ENCODE measurements around the gene SAMD8.
A peak's percentile ranks its signal among the peaks of the same experiment; 100 is the strongest.
"Not testable (repeated sequence)": the region's sequence is repeated elsewhere in the genome, so short reads cannot be mapped to it uniquely, and the experiment has no call there.

The SAMD8 gene

GRCh38 chr10:75220274-75220673, 108.8 kb downstream of the SAMD8 start:
- H2AK5ac ChIP-seq (ENCODE audit: low read length) = no peak overlapping the region
- H4K8ac ChIP-seq (ENCODE audit: low read depth, low read length) = no peak overlapping the region
- no peak overlapping the region for H2BK15ac ChIP-seq (replicated peaks; ENCODE audit: low read depth)
- H3K36me3 ChIP-seq (ENCODE audit: control insufficient read depth, insufficient read depth, low read length) = peaks cover 12% of the 10 kb centered on the region
- no peak overlapping the region for H4K5ac ChIP-seq (ENCODE audit: low read length)
- no peak overlapping the region for H3K27ac ChIP-seq (ENCODE audit: low read depth, low read length)
- no peak overlapping the region for H3K4ac ChIP-seq (ENCODE audit: low read depth, low read length)
- no peak overlapping the region for H2BK120ac ChIP-seq (ENCODE audit: low read depth, low read length)
- H3K79me2 ChIP-seq (ENCODE audit: control insufficient read depth, insufficient read depth, low read length) = peaks cover 42% of the 10 kb centered on the region
- no peak for DNase-seq
- peaks cover 9% of the 10 kb centered on the region for H3K79me1 ChIP-seq (ENCODE audit: low read length)
- H2BK5ac ChIP-seq (ENCODE audit: low read length) = no peak overlapping the region
- no peak overlapping the region for H3K9ac ChIP-seq (ENCODE audit: low read length)
- no peaks in the 10 kb centered on the region for H3K27me3 ChIP-seq (ENCODE audit: insufficient read depth, low read length, poor library complexity)
- no peak overlapping the region for H3K56ac ChIP-seq (ENCODE audit: low read length)
- WGBS (ENCODE audit: extremely low coverage, insufficient coverage, low lambda C conversion rate) = no CpG with 5 or more reads among the region's 4 CpGs
- no peak overlapping the region for H3K4me3 ChIP-seq (ENCODE audit: low read length)
- H3K18ac ChIP-seq (ENCODE audit: low read length) = no peak overlapping the region
- H3K4me2 ChIP-seq (ENCODE audit: low read length) = no peak overlapping the region
- H3K23ac ChIP-seq (ENCODE audit: low read length) = no peak overlapping the region
- H3K4me1 ChIP-seq (ENCODE audit: control insufficient read depth, low read depth, low read length) = peaks cover 13% of the 10 kb centered on the region

- H3K79me1 ChIP-seq (ENCODE audit: low read length); H3K56ac ChIP-seq (ENCODE audit: low read length); H3K18ac ChIP-seq (ENCODE audit: low read length); H2BK5ac ChIP-seq (ENCODE audit: low read length); H3K4me3 ChIP-seq (ENCODE audit: low read length); H2BK120ac ChIP-seq (ENCODE audit: low read depth, low read length); H2BK15ac ChIP-seq (replicated peaks; ENCODE audit: low read depth); H3K27me3 ChIP-seq (ENCODE audit: insufficient read depth, low read length, poor library complexity); H4K5ac ChIP-seq (ENCODE audit: low read length); H3K9ac ChIP-seq (ENCODE audit: low read length); H3K36me3 ChIP-seq (ENCODE audit: control insufficient read depth, insufficient read depth, low read length); H3K4ac ChIP-seq (ENCODE audit: low read depth, low read length); DNase-seq; H3K4me2 ChIP-seq (ENCODE audit: low read length); H4K8ac ChIP-seq (ENCODE audit: low read depth, low read length); H3K23ac ChIP-seq (ENCODE audit: low read length); H3K27ac ChIP-seq (ENCODE audit: low read depth, low read length); H2AK5ac ChIP-seq (ENCODE audit: low read length): not testable (repeated sequence)
- no CpG with 5 or more reads among the region's 8 CpGs for WGBS (ENCODE audit: extremely low coverage, insufficient coverage, low lambda C conversion rate)
- Histone ChIP-seq H3K4me1 (ENCODE audit: control insufficient read depth, low read depth, low read length) (peaks cover 16% of the 10 kb centered on the region), H3K79me2 (ENCODE audit: control insufficient read depth, insufficient read depth, low read length) (peaks cover 44% of the 10 kb centered on the region)
Measured at GRCh38 chr10:75221492-75221891, 110.0 kb downstream of the SAMD8 start.

GRCh38 chr10:75223507-75223906, 112.1 kb downstream of the SAMD8 start:
- no peak overlapping the region for H3K4me2 ChIP-seq (ENCODE audit: low read length)
- H4K5ac ChIP-seq (ENCODE audit: low read length) = no peak overlapping the region
- H3K18ac ChIP-seq (ENCODE audit: low read length) = peak overlapping the region; percentile 78
- H3K4me3 ChIP-seq (ENCODE audit: low read length) = no peak overlapping the region
- peak overlapping the region; percentile 10 for H2BK120ac ChIP-seq (ENCODE audit: low read depth, low read length)
- H3K4ac ChIP-seq (ENCODE audit: low read depth, low read length) = no peak overlapping the region
- peaks cover 3% of the 10 kb centered on the region for H3K79me1 ChIP-seq (ENCODE audit: low read length)
- H2AK5ac ChIP-seq (ENCODE audit: low read length) = no peak overlapping the region
- peak overlapping the region; percentile 78 for H3K27ac ChIP-seq (ENCODE audit: low read depth, low read length)
- H3K36me3 ChIP-seq (ENCODE audit: control insufficient read depth, insufficient read depth, low read length) = peaks cover 4% of the 10 kb centered on the region
- peaks cover 18% of the 10 kb centered on the region for H3K4me1 ChIP-seq (ENCODE audit: control insufficient read depth, low read depth, low read length)
- H3K9ac ChIP-seq (ENCODE audit: low read length) = peak overlapping the region; percentile 8
- no peak overlapping the region for H4K8ac ChIP-seq (ENCODE audit: low read depth, low read length)
- peak; percentile 93 for DNase-seq
- peaks cover 45% of the 10 kb centered on the region for H3K79me2 ChIP-seq (ENCODE audit: control insufficient read depth, insufficient read depth, low read length)
- no peaks in the 10 kb centered on the region for H3K27me3 ChIP-seq (ENCODE audit: insufficient read depth, low read length, poor library complexity)
- no peak overlapping the region for H2BK5ac ChIP-seq (ENCODE audit: low read length)
- no CpG with 5 or more reads among the region's 2 CpGs for WGBS (ENCODE audit: extremely low coverage, insufficient coverage, low lambda C conversion rate)
- no peak overlapping the region for H3K23ac ChIP-seq (ENCODE audit: low read length)
- no peak overlapping the region for H2BK15ac ChIP-seq (replicated peaks; ENCODE audit: low read depth)
- peak overlapping the region; percentile 77 for H3K56ac ChIP-seq (ENCODE audit: low read length)

- Histone ChIP-seq H2AK5ac (ENCODE audit: low read length) (no peak overlapping the region), H3K18ac (ENCODE audit: low read length) (peak overlapping the region; percentile 64), H3K9ac (ENCODE audit: low read length) (peak overlapping the region; percentile 4), H2BK15ac (replicated peaks; ENCODE audit: low read depth) (no peak overlapping the region), H2BK120ac (ENCODE audit: low read depth, low read length) (no peak overlapping the region), H3K27me3 (ENCODE audit: insufficient read depth, low read length, poor library complexity) (no peaks in the 10 kb centered on the region), H3K36me3 (ENCODE audit: control insufficient read depth, insufficient read depth, low read length) (peaks cover 6% of the 10 kb centered on the region), H3K4me2 (ENCODE audit: low read length) (no peak overlapping the region), H3K79me1 (ENCODE audit: low read length) (peaks cover 4% of the 10 kb centered on the region), H2BK5ac (ENCODE audit: low read length) (no peak overlapping the region), H3K56ac (ENCODE audit: low read length) (peak overlapping the region; percentile 58), H3K23ac (ENCODE audit: low read length) (no peak overlapping the region), H3K4me1 (ENCODE audit: control insufficient read depth, low read depth, low read length) (peaks cover 18% of the 10 kb centered on the region), H4K8ac (ENCODE audit: low read depth, low read length) (no peak overlapping the region), H3K4me3 (ENCODE audit: low read length) (no peak overlapping the region), H3K4ac (ENCODE audit: low read depth, low read length) (no peak overlapping the region), H4K5ac (ENCODE audit: low read length) (no peak overlapping the region), H3K79me2 (ENCODE audit: control insufficient read depth, insufficient read depth, low read length) (peaks cover 48% of the 10 kb centered on the region), H3K27ac (ENCODE audit: low read depth, low read length) (peak overlapping the region; percentile 78)
- DNase-seq = no peak
- no CpG with 5 or more reads among the region's 2 CpGs for WGBS (ENCODE audit: extremely low coverage, insufficient coverage, low lambda C conversion rate)
Measured at GRCh38 chr10:75226095-75226494, 114.6 kb downstream of the SAMD8 start.

- Histone ChIP-seq H2BK5ac (ENCODE audit: low read length) (no peak overlapping the region), H2AK5ac (ENCODE audit: low read length) (no peak overlapping the region), H3K79me2 (ENCODE audit: control insufficient read depth, insufficient read depth, low read length) (peaks cover 48% of the 10 kb centered on the region), H3K18ac (ENCODE audit: low read length) (no peak overlapping the region), H3K9ac (ENCODE audit: low read length) (no peak overlapping the region), H3K27ac (ENCODE audit: low read depth, low read length) (peak overlapping the region; percentile 78), H3K4me1 (ENCODE audit: control insufficient read depth, low read depth, low read length) (peaks cover 18% of the 10 kb centered on the region), H3K4ac (ENCODE audit: low read depth, low read length) (no peak overlapping the region), H3K4me2 (ENCODE audit: low read length) (no peak overlapping the region), H2BK15ac (replicated peaks; ENCODE audit: low read depth) (no peak overlapping the region), H3K4me3 (ENCODE audit: low read length) (no peak overlapping the region), H4K8ac (ENCODE audit: low read depth, low read length) (no peak overlapping the region), H3K27me3 (ENCODE audit: insufficient read depth, low read length, poor library complexity) (no peaks in the 10 kb centered on the region), H2BK120ac (ENCODE audit: low read depth, low read length) (no peak overlapping the region), H4K5ac (ENCODE audit: low read length) (no peak overlapping the region), H3K79me1 (ENCODE audit: low read length) (peaks cover 8% of the 10 kb centered on the region), H3K23ac (ENCODE audit: low read length) (no peak overlapping the region), H3K56ac (ENCODE audit: low read length) (peak overlapping the region; percentile 58), H3K36me3 (ENCODE audit: control insufficient read depth, insufficient read depth, low read length) (peaks cover 10% of the 10 kb centered on the region)
- no CpG with 5 or more reads among the region's 5 CpGs for WGBS (ENCODE audit: extremely low coverage, insufficient coverage, low lambda C conversion rate)
- peak; percentile 65 for DNase-seq
Measured at GRCh38 chr10:75226656-75227055, 115.2 kb downstream of the SAMD8 start.

- Histone ChIP-seq H4K5ac (ENCODE audit: low read length) (no peak overlapping the region), H3K27ac (ENCODE audit: low read depth, low read length) (no peak overlapping the region), H3K27me3 (ENCODE audit: insufficient read depth, low read length, poor library complexity) (no peaks in the 10 kb centered on the region), H2AK5ac (ENCODE audit: low read length) (no peak overlapping the region), H3K9ac (ENCODE audit: low read length) (no peak overlapping the region), H2BK120ac (ENCODE audit: low read depth, low read length) (no peak overlapping the region), H3K56ac (ENCODE audit: low read length) (no peak overlapping the region), H3K79me2 (ENCODE audit: control insufficient read depth, insufficient read depth, low read length) (peaks cover 45% of the 10 kb centered on the region), H2BK15ac (replicated peaks; ENCODE audit: low read depth) (no peak overlapping the region), H2BK5ac (ENCODE audit: low read length) (no peak overlapping the region), H3K23ac (ENCODE audit: low read length) (no peak overlapping the region), H4K8ac (ENCODE audit: low read depth, low read length) (no peak overlapping the region), H3K36me3 (ENCODE audit: control insufficient read depth, insufficient read depth, low read length) (peaks cover 14% of the 10 kb centered on the region), H3K4me2 (ENCODE audit: low read length) (no peak overlapping the region), H3K4me1 (ENCODE audit: control insufficient read depth, low read depth, low read length) (peaks cover 18% of the 10 kb centered on the region), H3K18ac (ENCODE audit: low read length) (no peak overlapping the region), H3K4me3 (ENCODE audit: low read length) (no peak overlapping the region), H3K4ac (ENCODE audit: low read depth, low read length) (no peak overlapping the region), H3K79me1 (ENCODE audit: low read length) (peaks cover 9% of the 10 kb centered on the region)
- WGBS (ENCODE audit: extremely low coverage, insufficient coverage, low lambda C conversion rate) = no CpG with 5 or more reads among the region's 3 CpGs
- DNase-seq = no peak
Measured at GRCh38 chr10:75228278-75228677, 116.8 kb downstream of the SAMD8 start.

Data from mesendoderm (in vitro differentiated cells).